Peyer's patch (tissue), 4 donors: ENCODE data around the gene MAGI2. TPM values are rescaled to one million over a fixed set of nuclear protein-coding genes. Genes with fewer than 3 reads are reported as not detected.

ENCODE experiments used
- DNase-seq, 3 donors: peaks; one replicate each; pipeline ENCODE4 v3.0.0-alpha.2; 2017 to 2019
- H3K27ac ChIP-seq, 4 donors: fragments of 200-600 bp; sonication (generic); one replicate each; pipeline ENCODE4 v1.5.1; 2016 to 2019
- H3K27me3 ChIP-seq, 2 donors: fragments of 200-600 bp; sonication (generic); one replicate each; pipeline ENCODE4 v1.5.1; 2019
- H3K36me3 ChIP-seq, 3 donors: fragments of 200-600 bp; sonication (generic); one replicate each; pipeline ENCODE4 v1.5.1; 2016 to 2019
- H3K4me1 ChIP-seq, 4 donors: fragments of 200-600 bp; sonication (generic); one replicate each; pipeline ENCODE4 v1.5.1; 2016 to 2019
- H3K4me3 ChIP-seq, 4 donors: fragments of 200-600 bp; sonication (generic); 1 replicate in 3 of 4; 2 replicates in 1 of 4; pipeline ENCODE4 v1.5.1; 2016 to 2019; ENCODE audit warnings: mild to moderate bottlenecking in 1 of 4
- H3K9me3 ChIP-seq, 4 donors: fragments of 200-600 bp; sonication (generic); one replicate each; pipeline ENCODE4 v1.5.1; 2016 to 2019; ENCODE audit warnings: mild to moderate bottlenecking in 1 of 4
- POLR2A ChIP-seq, 2 donors: fragments of 450-650 bp; IDR thresholded peaks; one replicate each; pipeline ENCODE4 v1.5.1; 2017; ENCODE audit warnings: antibody characterized with exemption in 2 of 2, mild to moderate bottlenecking in 2 of 2, moderate library complexity in 2 of 2
- total RNA-seq, 4 donors: library from RNA; depleted of rRNA; stranded (reverse); fragments of >200 nt; gene quantifications; one replicate each; pipeline ENCODE4 v1.1.0, GENCODE V29; 2016
- TF ChIP-seq, protein P1 (sequence below), 6 experiments: fragments of 450-650 bp in 4 of 6; fragments of 200-600 bp in 2 of 6; sonication (generic) in 1 of 6; IDR thresholded peaks; one replicate each; pipeline ENCODE4 v1.5.1; 2017 to 2019; ENCODE audit warnings: antibody characterized with exemption in 6 of 6, mild to moderate bottlenecking in 3 of 6, moderate library complexity in 1 of 6

MAGI2 gene
- total RNA-seq, 4 donors from 2014 or later, result 1.6 to 12.4 (median 2.8) TPM

DNA sequence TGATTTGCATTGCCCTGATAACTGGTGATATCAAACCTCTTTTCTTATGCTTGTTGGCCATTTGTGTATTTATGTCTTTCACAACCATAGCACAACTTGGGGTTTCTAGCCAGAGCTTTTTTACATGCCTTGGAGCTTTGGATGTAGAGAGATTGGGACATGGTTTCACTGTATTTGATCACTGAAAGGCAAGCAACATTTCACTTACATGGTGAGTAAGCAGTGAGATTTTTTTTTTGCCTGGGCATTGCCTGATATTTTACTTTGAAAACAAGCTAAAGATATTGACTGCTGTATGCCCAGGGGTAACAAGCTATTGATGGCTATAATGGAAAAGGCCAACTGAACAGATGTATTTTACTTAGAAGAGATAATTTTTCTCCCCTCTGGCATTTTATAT lies 1395.9 kb downstream of the MAGI2 start:
- no peak overlapping the region for H3K27ac ChIP-seq
- no peaks in the 10 kb centered on the region for H3K9me3 ChIP-seq
- DNase-seq, result no peak
- no peaks in the 10 kb centered on the region for H3K27me3 ChIP-seq
- H3K36me3 ChIP-seq, result no peaks in the 10 kb centered on the region
- no peaks in the 10 kb centered on the region for H3K4me1 ChIP-seq
- H3K4me3 ChIP-seq, result no peak overlapping the region
- TF ChIP-seq, protein P1, sequence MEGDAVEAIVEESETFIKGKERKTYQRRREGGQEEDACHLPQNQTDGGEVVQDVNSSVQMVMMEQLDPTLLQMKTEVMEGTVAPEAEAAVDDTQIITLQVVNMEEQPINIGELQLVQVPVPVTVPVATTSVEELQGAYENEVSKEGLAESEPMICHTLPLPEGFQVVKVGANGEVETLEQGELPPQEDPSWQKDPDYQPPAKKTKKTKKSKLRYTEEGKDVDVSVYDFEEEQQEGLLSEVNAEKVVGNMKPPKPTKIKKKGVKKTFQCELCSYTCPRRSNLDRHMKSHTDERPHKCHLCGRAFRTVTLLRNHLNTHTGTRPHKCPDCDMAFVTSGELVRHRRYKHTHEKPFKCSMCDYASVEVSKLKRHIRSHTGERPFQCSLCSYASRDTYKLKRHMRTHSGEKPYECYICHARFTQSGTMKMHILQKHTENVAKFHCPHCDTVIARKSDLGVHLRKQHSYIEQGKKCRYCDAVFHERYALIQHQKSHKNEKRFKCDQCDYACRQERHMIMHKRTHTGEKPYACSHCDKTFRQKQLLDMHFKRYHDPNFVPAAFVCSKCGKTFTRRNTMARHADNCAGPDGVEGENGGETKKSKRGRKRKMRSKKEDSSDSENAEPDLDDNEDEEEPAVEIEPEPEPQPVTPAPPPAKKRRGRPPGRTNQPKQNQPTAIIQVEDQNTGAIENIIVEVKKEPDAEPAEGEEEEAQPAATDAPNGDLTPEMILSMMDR (IDR thresholded peaks at IDR 0.05), result no peak
- no peak for TF ChIP-seq POLR2A (IDR thresholded peaks at IDR 0.05)

DNA sequence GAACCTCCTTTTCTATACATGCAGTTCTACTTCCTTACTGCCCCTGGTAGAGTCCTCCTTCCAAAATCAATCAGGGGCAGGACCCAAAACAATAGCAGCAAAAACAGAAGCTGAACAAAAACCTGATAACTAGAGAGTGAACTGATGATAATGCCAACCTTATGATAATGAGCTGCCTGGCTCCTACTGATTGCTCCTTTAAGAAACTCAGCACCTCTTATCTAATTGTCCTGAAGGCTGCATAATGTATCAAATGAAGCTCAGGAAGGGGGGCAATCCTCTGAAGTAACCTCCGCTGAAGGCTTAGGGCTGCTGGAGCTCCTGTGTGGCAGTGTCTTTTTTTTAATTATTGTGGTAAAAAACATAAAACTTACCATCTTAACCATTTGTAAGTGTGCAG lies 1397.9 kb downstream of the MAGI2 start:
- Histone ChIP-seq H3K27me3 (no peaks in the 10 kb centered on the region), H3K9me3 (no peaks in the 10 kb centered on the region), H3K4me3 (no peak overlapping the region), H3K27ac (no peak overlapping the region), H3K36me3 (no peaks in the 10 kb centered on the region), H3K4me1 (no peaks in the 10 kb centered on the region)
- no peak for DNase-seq
- TF ChIP-seq POLR2A (IDR thresholded peaks at IDR 0.05), result no peak
- TF ChIP-seq, protein P1 (IDR thresholded peaks at IDR 0.05), result no peak

DNA sequence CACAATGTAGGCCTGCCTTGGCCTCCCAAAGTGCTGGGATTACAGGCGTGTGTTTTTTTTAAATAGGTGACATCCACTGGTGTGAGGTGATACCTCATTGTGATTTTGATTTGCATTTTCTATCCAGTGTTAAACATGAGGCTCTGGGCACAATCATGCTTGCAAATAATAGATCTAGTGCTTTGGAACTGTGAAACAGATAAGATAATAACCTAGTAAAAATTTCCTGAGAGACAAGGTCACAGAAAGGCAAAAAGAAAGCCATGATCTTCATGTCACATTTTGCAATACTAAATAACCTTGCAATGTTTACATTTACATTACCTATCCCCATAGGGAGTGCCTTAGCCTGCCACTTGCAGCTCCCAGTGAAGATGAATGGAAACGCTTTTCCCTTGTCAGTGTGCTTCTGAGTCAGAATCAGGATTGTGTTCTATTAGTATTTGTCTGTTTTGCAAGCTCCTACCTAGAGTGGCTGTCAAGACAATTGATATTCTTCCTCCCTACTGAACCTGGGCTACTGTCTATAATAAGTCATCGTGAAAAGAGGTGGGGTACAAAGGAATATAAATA lies 1398.4 kb downstream of the MAGI2 start:
- Histone ChIP-seq H3K4me1 (no peaks in the 10 kb centered on the region), H3K9me3 (no peaks in the 10 kb centered on the region), H3K4me3 (no peak overlapping the region), H3K27me3 (no peaks in the 10 kb centered on the region), H3K36me3 (no peaks in the 10 kb centered on the region), H3K27ac (no peak overlapping the region)
- TF ChIP-seq POLR2A (IDR thresholded peaks at IDR 0.05), result no peak
- TF ChIP-seq, protein P1 (IDR thresholded peaks at IDR 0.05), result no peak
- no peak for DNase-seq

DNA sequence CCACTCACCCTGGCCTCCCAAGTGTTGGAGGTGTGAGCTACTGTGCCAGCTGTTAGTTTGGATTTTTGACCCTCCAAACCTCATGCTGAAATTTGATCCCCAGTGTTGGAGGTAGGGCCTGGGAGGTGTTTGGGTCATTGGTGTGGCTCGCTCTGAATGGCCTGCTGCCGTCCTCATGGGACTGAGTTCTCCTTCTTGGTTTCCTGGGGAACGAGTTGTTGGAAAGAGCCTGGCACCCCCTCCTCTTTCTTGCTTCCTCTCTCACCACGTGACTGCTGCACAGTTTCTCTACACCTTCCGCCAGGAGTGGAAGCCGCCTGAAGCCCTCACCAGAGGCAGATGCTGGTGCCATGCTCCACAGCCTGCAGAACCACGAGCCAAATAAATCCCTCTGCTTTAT lies 1401.4 kb downstream of the MAGI2 start:
- DNase-seq, result no peak
- H3K27ac ChIP-seq, result no peak overlapping the region
- H3K4me3 ChIP-seq, result no peak overlapping the region
- H3K9me3 ChIP-seq, result no peaks in the 10 kb centered on the region
- H3K36me3 ChIP-seq, result no peaks in the 10 kb centered on the region
- no peaks in the 10 kb centered on the region for H3K27me3 ChIP-seq
- no peak for TF ChIP-seq POLR2A (IDR thresholded peaks at IDR 0.05)
- TF ChIP-seq, protein P1 (IDR thresholded peaks at IDR 0.05), result no peak
- H3K4me1 ChIP-seq, result no peaks in the 10 kb centered on the region

DNA sequence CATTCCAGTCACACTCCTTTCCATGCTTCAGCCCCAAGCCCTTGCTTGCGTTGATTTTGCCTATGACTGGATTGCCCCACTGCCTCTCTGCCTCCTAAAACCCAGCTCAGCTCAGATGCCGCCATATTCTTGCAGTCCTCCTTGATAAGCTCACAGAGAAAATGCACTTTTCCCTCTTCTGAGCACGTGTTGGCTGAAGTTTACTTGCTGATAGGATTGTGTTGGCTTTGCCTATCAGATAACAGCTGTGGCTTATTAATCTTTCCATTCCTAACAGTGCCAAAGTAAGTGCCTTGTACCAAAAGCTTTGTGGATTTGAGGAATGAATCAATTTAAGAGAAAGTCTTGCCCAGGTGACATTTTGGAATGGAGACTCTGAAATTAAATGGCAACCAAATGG lies 1405.7 kb downstream of the MAGI2 start:
- TF ChIP-seq, protein P1 (IDR thresholded peaks at IDR 0.05), result no peak
- TF ChIP-seq POLR2A (IDR thresholded peaks at IDR 0.05), result no peak
- Histone ChIP-seq H3K27me3 (no peaks in the 10 kb centered on the region), H3K27ac (no peak overlapping the region), H3K4me1 (no peaks in the 10 kb centered on the region), H3K36me3 (no peaks in the 10 kb centered on the region), H3K9me3 (no peaks in the 10 kb centered on the region), H3K4me3 (no peak overlapping the region)
- no peak for DNase-seq

DNA sequence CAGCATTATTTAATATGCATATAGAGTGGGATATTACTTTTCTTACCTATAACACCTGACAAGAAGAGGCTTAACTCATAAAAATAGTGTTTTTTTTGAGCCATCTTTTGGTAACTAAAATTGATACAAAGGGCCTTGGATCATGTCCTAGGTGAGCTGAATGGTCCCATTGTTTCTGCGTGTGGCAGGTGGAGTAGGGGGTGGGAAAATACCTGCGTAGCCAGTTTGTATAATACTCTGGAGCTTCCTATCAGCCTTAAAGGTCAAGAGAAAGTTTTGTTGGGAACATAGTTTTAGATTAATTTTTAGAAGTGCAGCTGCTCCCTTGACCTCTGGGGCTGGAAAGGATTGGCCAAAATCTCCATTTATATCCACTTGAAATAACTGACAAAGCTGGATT lies 1410.3 kb downstream of the MAGI2 start:
- Histone ChIP-seq H3K27ac (no peak overlapping the region), H3K4me3 (no peak overlapping the region), H3K27me3 (no peaks in the 10 kb centered on the region), H3K9me3 (no peaks in the 10 kb centered on the region), H3K4me1 (no peaks in the 10 kb centered on the region), H3K36me3 (no peaks in the 10 kb centered on the region)
- no peak for DNase-seq
- TF ChIP-seq, protein P1 (IDR thresholded peaks at IDR 0.05), result no peak
- TF ChIP-seq POLR2A (IDR thresholded peaks at IDR 0.05), result no peak
